ENCODE measurements around the gene NAA35.
"Not testable (repeated sequence)": the region's sequence is repeated elsewhere in the genome, so short reads cannot be mapped to it uniquely, and the experiment has no call there.

NAA35 gene

DNA sequence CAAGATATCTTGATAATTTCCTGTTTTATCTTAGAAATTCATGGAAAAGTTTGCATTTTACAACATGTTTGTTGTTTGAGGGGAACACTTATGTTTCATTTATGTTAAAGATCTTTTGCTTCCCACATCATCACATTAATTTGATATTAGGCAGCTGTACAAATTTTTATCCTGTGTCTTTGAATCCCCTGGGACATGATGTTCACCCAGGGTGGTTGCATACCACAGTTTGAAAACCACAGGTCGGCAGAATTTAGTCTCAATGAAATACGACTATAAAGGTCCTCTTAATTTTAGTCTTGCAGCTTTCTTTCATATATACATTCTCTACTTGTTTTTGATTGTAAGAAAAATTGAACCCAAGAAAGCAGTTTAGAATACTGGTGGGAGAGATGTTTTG, 3.7 kb downstream of the NAA35 start:
- no peak for DNase-seq (ENCODE audit: low read depth)

- no peak for DNase-seq (ENCODE audit: low read depth)
Observed at GRCh38 chr9:85949586-85950335, 8.8 kb downstream of the NAA35 start.

DNA sequence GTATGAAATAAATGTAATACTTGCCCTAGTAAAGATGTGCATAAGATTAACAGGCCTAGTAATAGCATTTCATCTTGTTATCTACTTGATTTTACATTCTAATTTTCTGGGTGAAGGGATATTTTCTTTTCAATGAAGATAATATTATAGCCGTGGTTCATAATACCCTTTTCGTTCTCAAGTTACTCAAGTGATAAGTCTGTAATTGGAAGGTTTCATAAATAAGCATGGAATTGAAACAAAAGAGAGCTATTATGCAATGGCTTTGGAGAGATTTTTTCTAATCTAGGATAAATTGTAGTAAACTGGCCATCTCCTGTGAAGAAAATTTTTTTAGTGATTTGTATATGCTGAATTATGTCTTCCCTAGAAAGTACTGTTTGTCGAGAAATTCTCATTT, 19.0 kb downstream of the NAA35 start:
- DNase-seq (ENCODE audit: low read depth): no peak

- no peak for DNase-seq (ENCODE audit: low read depth)
Observed at GRCh38 chr9:85960688-85961093, 19.7 kb downstream of the NAA35 start.

GRCh38 chr9:85964526-85964925, 23.6 kb downstream of the NAA35 start:
- DNase-seq (ENCODE audit: low read depth): no peak

- no peak for DNase-seq (ENCODE audit: low read depth)
Observed at GRCh38 chr9:85964949-85965348, 24.0 kb downstream of the NAA35 start.

- no peak for DNase-seq (ENCODE audit: low read depth)
Observed at GRCh38 chr9:85969727-85970126, 28.8 kb downstream of the NAA35 start.

DNA sequence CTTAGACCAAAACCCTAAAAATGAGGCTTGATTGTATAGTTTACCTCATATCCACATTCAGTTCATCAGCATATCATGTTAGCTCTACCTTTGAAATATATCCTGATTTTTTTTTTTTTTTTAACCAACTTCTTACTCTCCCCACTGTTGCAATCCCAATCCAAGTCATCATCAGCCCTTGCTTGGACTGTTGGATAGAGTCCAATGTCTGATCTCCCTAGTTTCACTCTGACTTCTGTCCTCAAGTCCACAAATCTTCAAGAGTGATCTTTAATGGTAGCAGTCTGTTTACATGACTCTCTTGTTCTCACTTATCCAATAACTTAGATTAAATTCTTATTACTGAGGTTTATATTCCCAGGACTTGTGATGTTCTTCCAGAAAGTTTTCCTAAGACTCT, 30.8 kb downstream of the NAA35 start:
- no peak for DNase-seq (ENCODE audit: low read depth)

GRCh38 chr9:85973238-85973637, 32.3 kb downstream of the NAA35 start:
- no peak for DNase-seq (ENCODE audit: low read depth)

- not testable (repeated sequence) for DNase-seq (ENCODE audit: low read depth)
Observed at GRCh38 chr9:85974055-85974547, 33.2 kb downstream of the NAA35 start.

- DNase-seq (ENCODE audit: low read depth): no peak
Observed at GRCh38 chr9:85978496-85978895, 37.5 kb downstream of the NAA35 start.

DNA sequence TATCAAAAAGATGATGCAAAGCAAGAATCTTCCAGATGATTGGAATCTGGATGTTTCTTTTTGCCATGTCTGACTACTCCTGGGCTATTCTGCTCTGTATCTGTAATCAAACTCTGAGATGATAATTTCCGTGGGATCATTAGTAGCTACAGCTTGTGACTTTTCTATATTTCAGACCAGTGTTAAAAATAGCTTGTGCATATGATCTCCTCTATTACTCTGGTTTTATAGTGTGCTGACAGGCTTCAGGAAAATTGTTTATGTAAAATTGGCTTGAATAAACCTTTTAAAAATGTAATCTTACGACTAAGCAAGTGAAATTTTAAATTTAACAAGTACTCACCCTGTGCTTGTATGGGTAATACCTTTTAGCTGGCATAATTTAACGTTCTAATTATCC, 40.4 kb downstream of the NAA35 start:
- DNase-seq (ENCODE audit: low read depth): no peak

DNA sequence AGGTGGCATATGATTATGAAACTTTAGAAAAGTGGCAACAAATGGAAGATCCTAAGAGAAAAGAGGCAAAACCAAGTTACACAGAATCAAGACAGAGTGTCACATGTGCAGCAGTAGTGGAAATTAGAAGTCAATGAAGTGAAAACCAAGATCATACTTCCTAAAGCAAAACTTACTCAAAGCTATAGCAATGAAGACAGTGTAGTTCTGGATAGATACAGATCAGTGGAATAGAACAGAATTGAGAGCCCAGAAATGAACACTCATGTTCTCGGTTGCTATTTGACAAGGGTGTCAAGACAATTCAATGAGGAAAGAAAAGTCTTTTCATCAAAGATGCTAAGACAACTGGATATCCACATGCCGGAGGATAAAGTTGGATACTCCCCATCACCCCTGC, 43.5 kb downstream of the NAA35 start:
- no peak for DNase-seq (ENCODE audit: low read depth)

GRCh38 chr9:85987236-85987635, 46.3 kb downstream of the NAA35 start:
- no peak for DNase-seq (ENCODE audit: low read depth)

- no peak for DNase-seq (ENCODE audit: low read depth)
Observed at GRCh38 chr9:85994191-85994590, 53.2 kb downstream of the NAA35 start.

- no peak for DNase-seq (ENCODE audit: low read depth)
Observed at GRCh38 chr9:85995097-85995496, 54.2 kb downstream of the NAA35 start.

DNA sequence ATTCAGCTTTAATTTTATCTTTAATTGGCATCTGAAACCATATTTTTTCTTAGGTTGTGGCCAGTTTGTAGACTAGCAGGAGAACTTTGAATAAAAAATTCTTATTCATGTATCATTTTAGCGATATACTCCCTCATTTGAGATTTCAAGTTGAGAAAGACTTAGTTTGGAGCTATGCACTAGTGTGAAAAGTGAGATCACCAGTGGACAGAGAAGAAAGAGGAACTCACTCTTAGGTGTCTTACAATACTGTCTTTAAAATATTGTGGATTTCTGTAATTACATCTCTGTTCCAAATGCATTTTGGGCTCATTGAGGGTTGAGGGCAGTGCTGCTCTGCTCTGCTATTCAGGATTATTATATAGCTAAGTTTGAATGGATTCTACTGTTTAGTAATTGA, 54.7 kb downstream of the NAA35 start:
- no peak for DNase-seq (ENCODE audit: low read depth)

- DNase-seq (ENCODE audit: low read depth): no peak
Observed at GRCh38 chr9:86005253-86005775, 64.4 kb downstream of the NAA35 start.

DNA sequence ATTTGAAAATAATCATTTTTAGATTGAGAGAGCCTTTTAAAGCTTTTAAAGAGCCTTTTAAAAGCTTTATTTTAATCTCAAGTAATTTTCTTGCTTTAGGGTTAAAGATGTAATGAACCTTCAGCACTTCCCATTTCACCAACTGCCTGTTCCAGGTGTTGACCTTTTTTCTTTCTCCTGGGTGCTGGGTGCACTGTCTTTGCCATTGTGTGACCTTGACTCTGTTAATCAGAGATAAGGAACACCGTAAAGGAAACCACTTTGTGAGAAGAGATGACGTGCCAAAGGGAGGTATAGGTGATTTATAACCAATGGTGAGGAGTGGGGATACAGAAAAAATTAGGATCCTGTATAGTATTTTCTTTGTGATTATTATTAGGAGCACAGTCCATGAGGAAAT, 68.2 kb downstream of the NAA35 start:
- no peak for DNase-seq (ENCODE audit: low read depth)

GRCh38 chr9:86020731-86021130, 79.8 kb downstream of the NAA35 start:
- no peak for DNase-seq (ENCODE audit: low read depth)

GRCh38 chr9:86021166-86021565, 80.2 kb downstream of the NAA35 start:
- no peak for DNase-seq (ENCODE audit: low read depth)

DNA sequence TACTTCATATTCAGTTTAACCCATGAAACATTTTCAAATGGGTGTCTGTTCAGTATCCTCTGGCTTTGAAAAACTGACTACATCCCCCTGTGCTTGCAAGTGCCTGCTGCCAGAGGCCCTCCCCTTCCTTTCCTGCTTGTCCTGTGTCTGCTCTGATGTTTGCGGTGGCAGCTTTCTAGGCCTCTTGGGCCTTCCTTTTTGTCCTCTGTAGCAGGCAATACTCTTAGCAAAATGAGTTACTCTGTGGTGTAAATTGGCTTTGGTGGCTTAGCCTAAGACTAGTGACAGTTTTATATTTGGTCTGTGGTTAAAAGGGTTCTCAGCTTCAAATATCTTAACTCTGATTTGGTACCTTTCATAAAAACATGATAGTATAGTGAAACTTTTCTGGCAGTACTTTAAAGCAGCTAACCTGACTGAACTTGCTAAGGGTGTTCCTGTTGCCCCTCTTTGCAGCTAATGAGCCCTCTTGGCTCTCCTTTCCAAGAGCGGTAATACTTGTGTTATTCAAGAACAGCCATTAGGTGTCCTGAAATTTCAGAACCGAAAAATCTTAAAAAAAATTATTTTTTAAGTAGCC, 81.8 kb downstream of the NAA35 start:
- DNase-seq (ENCODE audit: low read depth): no peak

- DNase-seq (ENCODE audit: low read depth): no peak
Observed at GRCh38 chr9:86027767-86028166, 86.8 kb downstream of the NAA35 start.

All from stimulated activated CD8-positive, alpha-beta memory T cell treated with anti-CD3 and anti-CD28 coated beads, Interleukin-15, amount 100 ng/mL, for 1 hour (primary cell).